GM21717 (cell line): Measurements from ENCODE around the gene SIGLEC12.
"Not testable (repeated sequence)": the region's sequence is repeated elsewhere in the genome, so short reads cannot be mapped to it uniquely, and the experiment has no call there.

ENCODE experiments used
- ATAC-seq: cut with Tn5 transposase; IDR thresholded peaks from one replicate; pipeline ENCODE4 v1.9.1; 2021; ENCODE audit warnings: mild to moderate bottlenecking, moderate library complexity; ENCODE audit not compliant: unreplicated experiment

SIGLEC12 gene

DNA sequence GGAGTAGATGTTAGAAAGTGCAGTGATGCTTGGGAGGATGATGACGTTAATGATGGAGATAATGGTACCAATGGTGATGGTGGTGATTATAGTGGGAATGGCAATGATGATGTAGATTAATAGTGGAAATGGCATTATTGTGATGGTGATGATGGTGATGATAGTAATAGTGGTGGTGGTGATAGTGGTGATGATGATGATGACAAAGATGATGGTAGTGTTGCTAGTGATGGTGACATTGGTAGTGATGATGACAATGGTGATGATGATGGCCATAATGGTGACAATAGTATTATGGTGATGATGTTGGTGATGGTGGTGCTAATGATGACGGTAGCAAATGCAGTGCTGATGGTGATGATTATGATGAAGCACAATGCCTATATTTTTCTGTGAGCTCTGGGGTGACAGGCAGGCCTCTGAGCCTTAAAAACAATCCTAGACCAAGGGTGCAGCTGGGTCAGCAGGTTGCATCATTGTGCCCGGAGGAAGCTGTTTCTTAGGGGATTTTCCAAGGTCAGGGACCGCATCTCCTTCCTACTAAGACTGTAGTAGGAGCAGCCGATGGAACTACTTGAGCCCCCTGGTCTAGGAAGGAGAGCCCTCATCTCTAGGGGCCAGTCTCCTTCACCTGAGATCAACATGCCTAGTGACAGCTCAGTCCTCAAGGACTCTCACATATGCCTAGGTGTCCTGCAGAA, 15.5 kb downstream of the SIGLEC12 start:
- ATAC-seq: no peak

DNA sequence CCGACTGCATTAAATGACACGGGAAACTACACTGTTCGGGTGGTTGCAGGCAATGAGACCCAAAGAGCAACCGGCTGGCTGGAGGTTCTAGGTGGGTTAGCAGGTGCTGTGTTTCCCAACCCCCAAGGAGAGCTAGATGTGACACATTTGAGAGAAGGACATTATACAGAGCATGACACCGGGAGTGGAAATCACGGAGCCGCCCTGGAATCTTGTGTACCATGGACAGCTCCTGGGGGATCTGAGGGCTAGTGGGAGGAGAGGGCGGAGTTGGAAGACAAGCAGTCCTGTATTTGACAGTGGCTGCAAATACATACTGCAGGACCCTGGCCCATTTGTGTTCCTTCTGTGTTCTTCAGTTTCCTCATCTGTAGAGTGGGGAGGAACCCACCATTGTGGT, 21.0 kb downstream of the SIGLEC12 start:
- ATAC-seq: no peak

GRCh38 chr19:51479531-51480331, 21.9 kb downstream of the SIGLEC12 start:
- ATAC-seq: no peak

DNA sequence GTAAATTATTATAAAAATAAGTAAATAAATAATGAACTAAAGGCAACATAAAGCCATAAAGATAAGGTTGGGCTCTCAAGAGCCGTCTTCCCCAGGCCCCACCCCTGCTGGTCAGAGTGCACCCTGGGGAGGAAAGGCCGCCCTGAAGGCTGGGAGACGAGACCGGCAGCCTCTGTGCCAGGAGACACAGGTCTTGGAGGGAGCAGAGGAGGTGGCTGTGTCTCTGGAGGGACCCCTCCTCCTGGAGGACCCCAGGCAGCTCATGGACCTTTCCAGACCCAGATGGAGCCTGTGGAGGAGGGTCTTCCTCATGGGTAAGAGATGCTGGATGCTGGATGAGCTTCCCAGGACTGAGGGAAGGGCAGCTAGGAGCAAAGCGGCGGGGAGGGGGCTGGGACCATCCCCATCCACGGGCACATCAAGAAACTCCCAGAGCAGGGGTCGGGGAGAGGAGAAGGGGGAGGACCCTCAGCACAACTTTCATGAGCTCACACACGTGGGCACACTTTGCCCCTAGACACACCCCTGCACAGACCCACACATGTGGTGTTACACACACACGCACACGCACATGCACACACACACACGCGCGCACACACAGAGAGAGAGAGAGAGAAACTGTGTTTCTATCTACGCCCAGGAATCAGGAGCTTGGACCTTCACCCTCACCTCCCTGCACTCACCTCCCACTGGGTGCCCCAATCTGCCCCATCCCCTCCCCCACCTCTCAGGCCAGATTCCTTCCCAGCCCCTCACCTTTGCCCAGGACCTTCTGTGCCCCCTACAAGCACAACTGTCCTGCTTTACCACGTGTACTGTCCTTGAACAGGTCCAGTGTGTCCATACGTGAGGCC, 23.0 kb downstream of the SIGLEC12 start, which contains the start of gene CEACAM18:
TSS of gene CEACAM18 (plus strand) at position 159 of the 854 bp plus-strand sequence.
- ATAC-seq: no peak

GRCh38 chr19:51477344-51477743, 24.3 kb downstream of the SIGLEC12 start:
- ATAC-seq: no peak

GRCh38 chr19:51476164-51476563, 25.4 kb downstream of the SIGLEC12 start:
- no peak for ATAC-seq

DNA sequence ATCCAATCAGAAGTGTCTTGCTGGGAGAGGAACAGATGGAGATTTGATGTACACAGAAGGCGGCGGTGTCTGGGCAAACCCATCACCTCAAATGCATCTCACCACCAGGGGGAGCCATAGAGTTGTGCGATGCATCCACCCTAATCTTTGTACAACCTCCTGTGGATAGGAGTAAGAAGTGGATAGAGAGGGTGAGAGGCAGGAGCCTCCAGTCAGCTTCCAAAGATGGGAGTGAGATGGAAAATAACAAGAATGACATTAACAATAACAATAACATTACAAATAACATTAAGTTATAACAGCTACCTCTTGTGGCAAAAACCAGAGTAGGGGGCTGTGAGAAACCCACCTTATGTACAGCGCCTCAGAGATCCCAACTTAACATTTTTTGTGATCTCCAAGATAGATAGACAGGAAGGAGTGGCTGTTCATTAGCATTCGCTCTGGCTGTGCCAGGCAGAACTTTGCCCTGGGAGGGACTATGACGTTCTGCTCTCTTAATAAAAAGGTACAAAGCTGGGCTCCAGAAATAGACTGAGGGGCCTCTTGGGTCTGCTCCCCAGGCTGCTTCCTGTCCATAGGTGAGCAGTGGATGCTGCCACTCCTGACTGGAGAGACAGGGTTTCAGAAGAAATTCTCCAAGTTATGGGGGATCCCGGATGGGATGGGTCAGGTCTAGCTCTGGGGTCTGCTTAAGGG, 28.4 kb downstream of the SIGLEC12 start:
- no peak for ATAC-seq

DNA sequence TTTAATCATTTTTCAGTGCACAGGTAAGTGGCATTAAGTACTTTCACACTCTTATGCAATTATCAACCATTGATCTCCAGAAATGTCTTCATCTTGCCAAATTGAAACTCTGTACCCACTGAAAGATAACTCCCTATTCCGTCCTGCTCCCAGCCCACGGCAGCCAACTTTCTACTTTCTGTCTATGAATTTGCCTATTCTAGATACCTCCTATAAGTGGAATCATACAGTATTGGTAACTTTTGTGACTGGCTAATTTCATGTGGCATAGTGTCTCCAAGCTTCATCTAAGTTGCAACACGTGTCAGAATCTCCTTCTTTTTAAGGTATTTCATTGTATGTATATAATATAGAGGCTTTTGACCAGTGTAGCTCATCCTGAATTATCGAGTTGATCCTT, 29.0 kb downstream of the SIGLEC12 start:
- no peak for ATAC-seq

DNA sequence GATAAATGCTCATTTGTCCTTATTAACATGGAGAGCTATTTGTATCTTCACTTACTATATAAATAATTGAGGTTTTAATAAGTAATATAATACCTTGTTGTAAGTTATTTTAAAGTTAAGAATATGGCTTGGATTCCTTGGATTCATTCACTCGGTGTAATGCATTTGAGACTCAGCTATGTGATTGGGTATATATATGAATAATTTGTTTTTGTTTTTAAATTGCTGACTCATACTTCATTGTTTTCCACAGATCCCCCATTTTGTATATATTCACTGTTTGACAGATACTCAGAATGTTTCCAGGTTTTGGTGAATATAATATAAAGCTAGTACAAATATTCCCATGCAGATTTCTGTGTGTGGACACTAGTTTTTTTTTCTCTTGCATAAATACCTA, 30.1 kb downstream of the SIGLEC12 start:
- ATAC-seq: no peak

GRCh38 chr19:51470966-51471365, 30.6 kb downstream of the SIGLEC12 start:
- ATAC-seq: no peak

GRCh38 chr19:51469629-51470028, 32.0 kb downstream of the SIGLEC12 start:
- ATAC-seq: no peak

DNA sequence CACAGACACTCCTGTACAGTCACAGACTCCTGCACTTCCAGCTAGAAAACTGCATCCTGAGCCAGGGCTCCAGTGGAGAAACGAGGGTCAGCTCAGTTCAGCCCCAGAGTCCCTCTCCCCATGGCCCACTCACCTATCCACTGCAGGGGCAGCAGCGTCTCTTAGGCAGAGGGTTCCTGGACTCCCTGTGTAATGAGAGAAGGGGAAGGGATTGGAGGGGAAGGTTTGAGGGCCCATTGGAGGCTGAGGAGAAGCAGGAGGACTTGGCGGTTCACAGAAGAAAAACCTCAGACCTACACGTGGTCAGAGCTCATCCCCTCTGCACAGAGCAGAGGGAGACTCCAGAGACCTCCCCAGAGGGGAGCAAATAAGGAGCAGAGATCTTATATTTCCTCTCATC, 32.4 kb downstream of the SIGLEC12 start:
- no peak for ATAC-seq

DNA sequence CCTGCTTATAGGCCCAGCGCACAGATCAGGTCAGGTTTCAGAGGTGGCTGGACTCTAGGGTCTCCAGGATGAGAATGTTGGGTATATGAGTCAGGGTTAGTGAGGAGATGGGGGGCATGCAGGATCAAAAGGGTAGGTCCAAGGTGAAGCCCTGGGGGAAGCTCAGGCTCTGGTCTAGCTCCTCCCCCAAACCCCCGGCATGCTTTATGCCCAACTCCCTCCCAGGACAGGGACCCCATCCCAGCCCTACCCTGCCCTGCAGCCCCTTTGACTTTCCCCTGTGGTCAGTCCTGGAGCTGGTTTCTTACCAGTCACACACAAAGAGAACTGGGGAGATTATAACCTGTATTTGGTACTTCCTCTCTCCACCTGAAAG, 33.1 kb downstream of the SIGLEC12 start:
- ATAC-seq: no peak

GRCh38 chr19:51467864-51468544, 33.6 kb downstream of the SIGLEC12 start:
- no peak for ATAC-seq

GRCh38 chr19:51466723-51467122, 34.9 kb downstream of the SIGLEC12 start:
- ATAC-seq: no peak

DNA sequence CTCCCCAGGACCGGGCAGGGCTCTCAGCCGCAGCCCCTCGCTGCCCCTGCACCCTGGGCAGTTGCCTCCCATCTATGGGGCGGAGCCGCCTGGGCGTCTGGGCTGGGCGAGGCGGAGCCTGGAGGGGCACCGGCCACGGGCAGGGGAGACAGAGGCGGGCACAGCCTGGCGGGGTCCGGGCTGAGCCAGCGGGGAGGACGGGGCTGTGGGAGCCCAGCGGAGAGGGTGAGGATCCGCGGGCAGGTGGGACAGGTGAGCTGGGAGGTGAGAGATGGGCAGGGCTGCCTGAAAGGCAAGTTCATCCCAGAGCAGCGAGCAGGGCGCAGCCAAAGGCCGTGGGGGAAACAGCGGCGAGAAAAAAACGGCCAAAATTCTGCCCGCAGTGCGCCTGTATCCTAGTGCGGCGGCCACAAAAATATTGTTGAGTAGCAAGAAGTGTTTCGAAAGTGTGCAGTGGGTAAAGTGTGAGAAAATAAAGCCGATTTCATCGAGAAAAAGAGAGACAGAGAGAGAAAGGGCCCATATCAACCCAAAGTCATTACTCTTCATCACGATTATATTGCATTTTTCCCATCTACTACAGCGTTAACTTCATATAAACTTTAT, 37.5 kb downstream of the SIGLEC12 start:
- ATAC-seq: not testable (repeated sequence)

GRCh38 chr19:51462681-51463080, 38.9 kb downstream of the SIGLEC12 start:
- no peak for ATAC-seq

DNA sequence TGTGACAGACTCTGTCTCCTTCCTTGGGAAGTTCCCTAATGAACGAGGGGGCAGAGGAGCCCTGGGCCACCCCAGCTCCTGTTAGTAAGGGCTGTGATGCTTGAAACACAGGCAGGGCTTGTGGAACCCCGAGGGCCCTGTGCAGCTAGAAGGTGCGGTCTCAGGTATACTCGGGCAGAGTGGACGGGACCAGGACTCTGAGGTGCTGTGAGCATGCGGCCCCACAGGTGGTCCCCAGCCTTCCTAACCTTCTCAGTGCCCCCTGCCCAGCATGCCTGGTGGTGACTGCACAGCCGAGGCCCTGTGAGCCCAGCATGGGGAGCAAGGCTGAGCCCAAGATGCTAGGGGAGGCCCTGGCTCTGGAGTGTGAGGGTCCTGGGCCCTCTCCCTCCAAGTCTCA, 39.3 kb downstream of the SIGLEC12 start:
- no peak for ATAC-seq

DNA sequence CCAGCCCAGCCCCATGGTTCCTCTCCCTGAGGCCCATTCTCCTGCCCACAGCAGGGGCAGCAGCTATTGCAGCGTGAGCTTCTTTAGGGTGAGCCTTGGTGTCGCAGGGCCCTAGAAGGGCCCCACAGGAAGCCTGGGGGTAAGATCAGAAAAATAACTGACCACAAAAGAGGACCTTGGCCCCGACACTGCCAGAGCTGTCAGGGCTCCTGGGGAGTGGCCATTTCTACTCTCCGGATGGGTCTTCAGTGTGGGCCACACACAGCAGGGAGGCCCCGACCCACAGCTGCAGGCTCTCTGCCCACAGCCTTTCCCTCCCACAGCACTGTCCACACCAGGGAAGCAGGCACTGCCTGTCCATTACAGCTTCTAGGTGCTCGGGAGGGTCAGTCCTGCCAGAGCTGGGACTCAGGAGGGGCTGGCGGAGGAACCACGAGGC, 39.9 kb downstream of the SIGLEC12 start:
- ATAC-seq: no peak
